Spleen (tissue), 11 donors: ENCODE data around the gene LRMDA. TPM values are rescaled to one million over a fixed set of nuclear protein-coding genes. Genes with fewer than 3 reads are reported as not detected.

Experiments
- DNase-seq: peaks from one replicate; pipeline ENCODE4 v3.0.0-alpha.2; 2020
- H3K27ac ChIP-seq, 8 donors: fragments of 200-600 bp; sonication (generic) in 7 of 8; 1 replicate in 4 of 8; 2 replicates in 4 of 8; pipeline versions ENCODE4 v1.5.0 to v1.8.0; 2016 to 2021; ENCODE audit warnings: inconsistent platforms in 4 of 8, mild to moderate bottlenecking in 4 of 8, moderate library complexity in 1 of 8
- H3K27me3 ChIP-seq, 7 donors: fragments of 200-600 bp; sonication (generic) in 6 of 7; replicated peaks in 1 of 7; 1 replicate in 4 of 7; 2 replicates in 3 of 7; pipeline versions ENCODE4 v1.5.0 to v1.8.0; 2016 to 2021; ENCODE audit warnings: inconsistent platforms in 3 of 7, mild to moderate bottlenecking in 1 of 7
- H3K36me3 ChIP-seq, 6 donors: fragments of 200-600 bp; sonication (generic) in 5 of 6; 1 replicate in 4 of 6; 2 replicates in 2 of 6; pipeline versions ENCODE4 v1.5.0 to v1.8.0; 2016 to 2021; ENCODE audit warnings: inconsistent platforms in 2 of 6
- H3K4me1 ChIP-seq, 6 donors: fragments of 200-600 bp; sonication (generic) in 5 of 6; 1 replicate in 3 of 6; 2 replicates in 3 of 6; pipeline versions ENCODE4 v1.5.0 to v1.8.0; 2016 to 2021; ENCODE audit warnings: inconsistent platforms in 3 of 6
- H3K4me3 ChIP-seq, 8 donors: fragments of 200-600 bp; sonication (generic) in 7 of 8; 1 replicate in 4 of 8; 2 replicates in 4 of 8; pipeline versions ENCODE4 v1.5.0 to v1.8.0; 2016 to 2021; ENCODE audit warnings: inconsistent platforms in 4 of 8, mild to moderate bottlenecking in 4 of 8, moderate library complexity in 2 of 8
- H3K9me3 ChIP-seq, 8 donors: fragments of 200-600 bp; sonication (generic) in 7 of 8; 1 replicate in 4 of 8; 2 replicates in 4 of 8; pipeline versions ENCODE4 v1.5.0 to v1.8.0; 2016 to 2021; ENCODE audit warnings: inconsistent platforms in 4 of 8
- POLR2A ChIP-seq, 3 donors: fragments of 450-650 bp; IDR thresholded peaks; one replicate each; pipeline ENCODE4 v1.5.1; 2017; ENCODE audit warnings: antibody characterized with exemption in 3 of 3, mild to moderate bottlenecking in 1 of 3
- POLR2AphosphoS5 ChIP-seq, 3 donors: sonication (generic); formaldehyde crosslinking; IDR thresholded peaks; one replicate each; pipeline ENCODE4 v1.5.1; 2017; ENCODE audit warnings: antibody characterized with exemption in 3 of 3
- WGBS, 5 donors: extraction: QIAGEN DNeasy Blood & Tissue Kit in 3 of 5; methylation state at CpG; one replicate each; pipeline versions ENCODE4 v1.1.5 to v1.1.7; 2013 to 2018; 5-methylcytosine and 5-hydroxymethylcytosine counted together
- intact Hi-C: fragments of 100-400 bp; cut with DNase I; formaldehyde crosslinking; loops from one replicate; pipeline ENCODE4 v1.15.0; 2023; ENCODE audit warnings: low total_unique reads
- polyA plus RNA-seq, 3 donors: library from polyadenylated mRNA; stranded (reverse); fragments of 200-250 nt; gene quantifications; one replicate each; pipeline ENCODE4 v1.2.1, GENCODE V29; 2013
- total RNA-seq, 7 donors: library from RNA; depleted of rRNA in 3 of 7; stranded (reverse); fragments of >200 nt in 3 of 7; fragmentation: NEBNext Ultra II Directional in 4 of 7; extraction: Animal tissue kit (Norgen Biotek cat#: 25700) in 4 of 7; gene quantifications; one replicate each; pipeline versions ENCODE4 v1.1.0 to v1.2.1, GENCODE V29; 2016 to 2021
- TF ChIP-seq, protein P1 (sequence below), 11 experiments: fragments of 200-600 bp in 7 of 11; fragments of 450-650 bp in 4 of 11; sonication (generic) in 4 of 11; IDR thresholded peaks in 8 of 11; conservative IDR thresholded peaks in 3 of 11; 1 replicate in 7 of 11; 2 replicates in 4 of 11; pipeline versions ENCODE4 v1.4.0 to v1.8.0; 2016 to 2021; ENCODE audit warnings: antibody characterized with exemption in 11 of 11, inconsistent platforms in 4 of 11, mild to moderate bottlenecking in 1 of 11
- donor health status: healthy with polysubstance abuse.
- donor health status: DM: no; HTN: no; CAD: no; lungs with moderate emphysema.
- donor health status: DM: no; HTN: no; CAD: no.
- donor health status: Bipolar disorder and iron deficiency.
- donor health status: healthy.
- donor health status: DM: no; HTN: no; CAD: no.
- donor health status: DM: yes; HTN: yes; CAD: no.

Gene LRMDA
- total and polyA plus RNA-seq, 10 donors, result 7.3 to 46.6 (median 28.2) TPM

GRCh38 chr10:76021398-76021797 lies 590.0 kb downstream of the LRMDA start:
- Histone ChIP-seq H3K27ac (no peak overlapping the region), H3K36me3 (no peaks in the 10 kb centered on the region), H3K27me3 (no peaks in the 10 kb centered on the region), H3K9me3 (no peaks in the 10 kb centered on the region), H3K4me3 (no peak overlapping the region), H3K4me1 (no peaks in the 10 kb centered on the region)
- no peak for DNase-seq
- intact Hi-C loops, result no loop called here
- WGBS, 5 donors, result 91 to 100% (median 100%) methylated on average over 1 of the region's 1 CpG
- TF ChIP-seq POLR2AphosphoS5 (IDR thresholded peaks at IDR 0.05) (no peak), POLR2A (IDR thresholded peaks at IDR 0.05) (no peak)
- TF ChIP-seq, protein P1, sequence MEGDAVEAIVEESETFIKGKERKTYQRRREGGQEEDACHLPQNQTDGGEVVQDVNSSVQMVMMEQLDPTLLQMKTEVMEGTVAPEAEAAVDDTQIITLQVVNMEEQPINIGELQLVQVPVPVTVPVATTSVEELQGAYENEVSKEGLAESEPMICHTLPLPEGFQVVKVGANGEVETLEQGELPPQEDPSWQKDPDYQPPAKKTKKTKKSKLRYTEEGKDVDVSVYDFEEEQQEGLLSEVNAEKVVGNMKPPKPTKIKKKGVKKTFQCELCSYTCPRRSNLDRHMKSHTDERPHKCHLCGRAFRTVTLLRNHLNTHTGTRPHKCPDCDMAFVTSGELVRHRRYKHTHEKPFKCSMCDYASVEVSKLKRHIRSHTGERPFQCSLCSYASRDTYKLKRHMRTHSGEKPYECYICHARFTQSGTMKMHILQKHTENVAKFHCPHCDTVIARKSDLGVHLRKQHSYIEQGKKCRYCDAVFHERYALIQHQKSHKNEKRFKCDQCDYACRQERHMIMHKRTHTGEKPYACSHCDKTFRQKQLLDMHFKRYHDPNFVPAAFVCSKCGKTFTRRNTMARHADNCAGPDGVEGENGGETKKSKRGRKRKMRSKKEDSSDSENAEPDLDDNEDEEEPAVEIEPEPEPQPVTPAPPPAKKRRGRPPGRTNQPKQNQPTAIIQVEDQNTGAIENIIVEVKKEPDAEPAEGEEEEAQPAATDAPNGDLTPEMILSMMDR (IDR thresholded peaks at IDR 0.05 in 8 of 11, conservative IDR thresholded peaks at IDR 0.05 in 3 of 11), result no peak

GRCh38 chr10:76022366-76022765 lies 590.9 kb downstream of the LRMDA start:
- H3K36me3 ChIP-seq, result no peaks in the 10 kb centered on the region

GRCh38 chr10:76023007-76023406 lies 591.6 kb downstream of the LRMDA start:
- TF ChIP-seq, protein P1 (IDR thresholded peaks at IDR 0.05 in 8 of 11, conservative IDR thresholded peaks at IDR 0.05 in 3 of 11), result no peak
- no peak for TF ChIP-seq POLR2A (IDR thresholded peaks at IDR 0.05)
- no peak for TF ChIP-seq POLR2AphosphoS5 (IDR thresholded peaks at IDR 0.05)
- no peaks in the 10 kb centered on the region for H3K27me3 ChIP-seq
- H3K4me3 ChIP-seq, result no peak overlapping the region
- no peak for DNase-seq
- intact Hi-C loops, result no loop called here
- no peak overlapping the region for H3K27ac ChIP-seq
- WGBS, 5 donors, result 85 to 95% (median 92%) methylated on average over 7 of the region's 7 CpGs
- H3K36me3 ChIP-seq, result no peaks in the 10 kb centered on the region
- H3K9me3 ChIP-seq, result no peaks in the 10 kb centered on the region
- no peaks in the 10 kb centered on the region for H3K4me1 ChIP-seq

More at GRCh38 chr10:76022366-76022765, 590.9 kb downstream of the LRMDA start:
- TF ChIP-seq POLR2A (IDR thresholded peaks at IDR 0.05) (no peak), POLR2AphosphoS5 (IDR thresholded peaks at IDR 0.05) (no peak)
- TF ChIP-seq, protein P1 (IDR thresholded peaks at IDR 0.05 in 8 of 11, conservative IDR thresholded peaks at IDR 0.05 in 3 of 11), result no peak
- Histone ChIP-seq H3K27me3 (no peaks in the 10 kb centered on the region), H3K4me1 (no peaks in the 10 kb centered on the region), H3K4me3 (no peak overlapping the region), H3K9me3 (no peaks in the 10 kb centered on the region), H3K27ac (no peak overlapping the region)
- intact Hi-C loops, result no loop called here
- 81 to 95% (median 90%) methylated on average over 2 of the region's 2 CpGs for WGBS, 5 donors
- DNase-seq, result no peak

DNA sequence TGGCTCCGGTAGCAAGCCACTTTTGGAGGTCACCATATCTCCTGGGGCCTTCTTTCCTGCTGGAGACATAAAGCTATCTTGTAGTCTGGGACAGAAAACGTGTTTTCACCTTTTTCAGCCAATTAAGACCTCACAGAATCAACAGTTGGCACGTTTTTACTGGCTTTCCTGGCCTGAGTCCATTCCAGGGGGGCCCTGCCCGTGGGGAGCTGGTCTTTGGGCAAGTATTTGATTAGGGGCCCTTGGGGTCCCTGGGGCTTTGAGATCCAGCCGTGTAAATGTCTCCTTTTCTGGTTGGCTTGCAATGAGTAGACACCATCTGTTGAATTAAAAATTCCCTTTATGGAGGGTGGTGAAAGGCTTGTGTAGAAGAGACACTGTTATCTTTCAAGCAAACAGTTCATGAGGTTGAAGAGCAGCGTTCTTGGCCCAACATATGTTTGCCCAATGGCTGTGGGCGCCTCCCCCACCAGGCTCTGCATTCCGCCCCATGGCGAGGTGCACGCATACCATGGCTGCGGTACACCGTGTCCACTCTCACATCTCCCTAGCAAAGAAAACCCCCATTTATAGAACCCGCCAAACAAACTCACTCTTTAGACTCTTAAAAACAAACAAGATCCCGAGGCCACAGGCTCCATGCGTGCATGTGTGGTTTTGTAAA lies 593.2 kb downstream of the LRMDA start:
- intact Hi-C loops, result no loop called here
- whole genome bisulfite sequencing, 5 donors, result 82 to 94% (median 88%) methylated on average over 15 of the region's 15 CpGs
- no peak overlapping the region for H3K27ac ChIP-seq
- no peaks in the 10 kb centered on the region for H3K27me3 ChIP-seq
- no peaks in the 10 kb centered on the region for H3K36me3 ChIP-seq
- H3K9me3 ChIP-seq, result no peaks in the 10 kb centered on the region
- no peak overlapping the region for H3K4me3 ChIP-seq
- DNase-seq, result no peak
- no peaks in the 10 kb centered on the region for H3K4me1 ChIP-seq
- TF ChIP-seq POLR2AphosphoS5 (IDR thresholded peaks at IDR 0.05), result no peak
- no peak for TF ChIP-seq POLR2A (IDR thresholded peaks at IDR 0.05)
- TF ChIP-seq, protein P1 (IDR thresholded peaks at IDR 0.05 in 8 of 11, conservative IDR thresholded peaks at IDR 0.05 in 3 of 11), result no peak
